ENCODE data around the gene COL23A1.
A peak's percentile ranks its signal among the peaks of the same experiment; 100 is the strongest.

Gene COL23A1

GRCh38 chr5:178339272-178339671 lies 250.9 kb downstream of the COL23A1 start:
- no peak for DNase-seq (ENCODE audit: low spot score)

DNA sequence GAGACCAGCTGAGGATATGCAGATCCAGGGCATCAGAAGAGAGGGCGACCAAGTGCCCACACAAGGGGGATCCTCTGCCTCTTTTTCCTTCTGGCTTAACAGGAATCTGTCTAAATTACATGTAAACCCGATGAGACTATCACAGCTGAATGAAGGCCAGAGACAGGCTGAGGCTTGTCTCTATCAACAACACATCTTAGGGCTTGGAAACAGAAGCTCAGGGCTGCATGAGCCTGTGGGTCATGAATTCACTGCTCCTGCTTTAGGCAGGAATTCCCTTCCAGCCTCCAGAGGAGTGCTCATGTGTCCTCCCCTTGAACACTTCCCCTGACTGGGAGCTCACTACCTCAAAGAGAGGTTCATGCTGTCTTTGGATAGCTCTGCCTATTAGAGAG lies 251.4 kb downstream of the COL23A1 start:
- DNase-seq (ENCODE audit: low spot score), result no peak

DNA sequence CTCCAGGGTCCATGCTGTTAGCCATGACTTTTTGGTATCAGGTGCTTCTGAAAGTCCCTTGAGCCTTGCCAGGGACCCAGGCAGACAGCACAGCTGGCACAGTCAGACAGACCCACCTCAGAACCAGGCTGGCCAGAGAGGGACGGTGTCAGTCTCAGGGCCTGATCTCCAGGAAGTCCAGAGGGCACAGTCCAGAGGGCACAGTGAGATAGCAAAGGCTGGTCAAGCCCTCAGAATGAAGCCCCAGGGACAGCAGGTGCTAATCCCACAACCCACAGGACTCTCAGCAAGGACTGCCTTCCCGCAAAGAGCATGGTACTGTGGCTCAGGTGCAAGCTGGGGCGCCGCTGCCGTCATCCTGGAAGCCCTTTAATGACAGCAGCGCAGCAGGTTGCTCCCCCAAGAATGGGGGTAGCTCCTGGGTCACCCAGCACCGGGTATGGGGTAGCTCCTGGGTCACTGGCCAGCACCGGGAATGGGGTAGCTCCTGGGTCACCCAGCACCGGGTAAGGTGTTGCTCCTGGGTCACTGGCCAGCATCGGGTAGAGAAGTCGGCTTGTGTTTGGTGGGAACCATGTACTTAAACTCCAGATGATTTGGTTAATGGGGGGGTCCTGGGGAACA lies 252.0 kb downstream of the COL23A1 start:
- no peak for DNase-seq (ENCODE audit: low spot score)

DNA sequence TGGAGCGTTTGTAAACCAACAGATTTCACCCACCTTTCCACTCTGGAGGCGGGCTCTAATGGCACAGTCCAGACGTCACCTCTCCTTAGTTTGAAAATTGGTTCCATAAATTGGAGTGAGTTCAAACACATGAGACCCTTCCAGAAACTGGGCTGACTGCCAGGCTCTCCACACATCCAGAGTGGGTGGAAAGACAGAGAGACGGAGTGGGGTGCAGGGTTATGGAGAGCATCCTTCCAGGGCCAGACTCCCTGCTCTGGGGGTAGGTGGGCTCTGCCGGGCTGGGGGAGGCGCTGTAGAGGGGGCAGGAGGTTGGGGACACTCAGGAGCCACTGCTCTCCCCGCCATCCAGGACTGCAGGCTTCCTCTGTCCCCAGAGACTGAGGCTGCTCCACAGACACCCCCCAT lies 252.9 kb downstream of the COL23A1 start:
- DNase-seq (ENCODE audit: low spot score), result no peak

- DNase-seq (ENCODE audit: low spot score), result no peak
Measured at GRCh38 chr5:178336889-178337288, 253.3 kb downstream of the COL23A1 start.

- DNase-seq (ENCODE audit: low spot score), result no peak
Measured at GRCh38 chr5:178335302-178336030, 254.7 kb downstream of the COL23A1 start.

- no peak for DNase-seq (ENCODE audit: low spot score)
Measured at GRCh38 chr5:178334861-178335260, 255.3 kb downstream of the COL23A1 start.

DNA sequence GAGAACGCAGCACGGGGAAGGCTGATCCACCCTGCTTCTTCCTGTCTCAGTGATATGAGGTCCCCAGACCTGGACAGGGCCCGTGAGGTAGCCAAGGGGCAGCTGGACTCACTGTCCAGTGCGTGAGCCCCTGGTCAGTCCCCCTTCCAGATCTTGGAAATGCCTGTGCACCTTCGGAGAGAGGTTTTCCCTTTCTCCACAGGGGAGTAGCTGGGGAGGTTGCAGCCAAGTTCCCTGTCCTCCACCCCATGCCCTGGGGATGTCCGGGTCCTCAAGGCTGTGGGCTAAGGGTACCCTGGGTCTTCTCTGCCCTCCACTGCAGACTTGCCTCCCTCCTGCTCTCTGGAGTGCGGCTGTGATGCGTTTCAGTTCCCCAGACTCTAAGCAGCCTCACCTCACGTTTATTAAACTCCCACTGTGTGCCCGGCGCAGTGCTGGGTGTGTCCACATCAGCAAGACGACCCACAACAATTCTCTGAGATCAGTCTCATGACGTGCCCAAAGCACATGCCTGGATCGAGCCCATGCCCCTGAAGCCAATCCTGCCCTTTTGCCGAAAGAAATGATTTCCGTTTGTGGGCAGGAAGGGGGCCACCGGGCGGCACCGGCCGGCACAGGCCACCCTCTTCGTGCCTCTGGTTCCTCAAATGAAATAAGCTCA lies 256.2 kb downstream of the COL23A1 start:
- DNase-seq (ENCODE audit: low spot score), result no peak

DNA sequence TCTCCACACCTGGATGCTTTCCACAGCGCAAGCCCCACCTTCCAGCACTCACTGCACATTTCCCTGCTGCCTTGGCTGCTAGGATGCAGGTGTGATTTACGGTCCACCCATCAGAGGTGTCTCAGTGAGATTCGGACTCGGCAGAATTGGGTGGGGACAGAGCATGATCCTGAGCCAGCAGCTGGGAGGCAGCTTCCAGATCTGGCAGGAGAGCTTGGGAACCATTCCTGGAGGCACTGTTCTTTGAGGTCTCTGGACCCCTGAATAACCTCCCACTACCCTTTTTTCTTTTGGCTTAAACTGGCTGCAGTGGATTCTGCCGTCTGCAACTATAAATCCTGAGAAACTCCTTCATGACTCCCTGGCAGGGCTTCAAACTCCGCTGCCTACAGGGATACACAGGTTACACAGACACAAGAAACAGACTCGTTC lies 258.0 kb downstream of the COL23A1 start:
- DNase-seq (ENCODE audit: low spot score), result no peak

DNA sequence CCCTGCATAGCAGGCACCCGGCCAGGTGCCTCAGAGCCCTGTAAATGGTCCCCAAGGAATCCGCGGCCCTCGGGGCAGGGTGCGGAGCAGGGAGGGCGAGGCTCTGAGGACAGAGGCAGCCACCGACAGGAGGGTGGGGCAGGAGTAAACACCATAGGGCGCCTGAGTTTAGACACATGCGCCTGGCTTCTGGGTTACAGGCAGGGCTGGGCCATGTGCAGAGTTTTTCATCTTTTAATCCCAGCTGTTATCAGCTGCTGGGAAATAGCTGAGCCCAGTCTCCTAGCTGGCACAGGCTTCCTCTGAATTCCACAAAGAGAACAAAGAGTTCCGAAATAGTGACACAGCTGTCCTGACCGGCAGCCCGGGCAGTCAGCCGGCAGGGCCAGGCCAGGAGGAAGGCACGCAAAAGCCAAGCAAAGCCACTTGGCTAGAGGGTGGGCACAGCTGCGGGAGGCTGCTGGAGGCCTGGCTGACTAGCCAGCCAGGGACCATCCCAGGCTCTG lies 258.6 kb downstream of the COL23A1 start:
- DNase-seq (ENCODE audit: low spot score), result peak; percentile 89

DNA sequence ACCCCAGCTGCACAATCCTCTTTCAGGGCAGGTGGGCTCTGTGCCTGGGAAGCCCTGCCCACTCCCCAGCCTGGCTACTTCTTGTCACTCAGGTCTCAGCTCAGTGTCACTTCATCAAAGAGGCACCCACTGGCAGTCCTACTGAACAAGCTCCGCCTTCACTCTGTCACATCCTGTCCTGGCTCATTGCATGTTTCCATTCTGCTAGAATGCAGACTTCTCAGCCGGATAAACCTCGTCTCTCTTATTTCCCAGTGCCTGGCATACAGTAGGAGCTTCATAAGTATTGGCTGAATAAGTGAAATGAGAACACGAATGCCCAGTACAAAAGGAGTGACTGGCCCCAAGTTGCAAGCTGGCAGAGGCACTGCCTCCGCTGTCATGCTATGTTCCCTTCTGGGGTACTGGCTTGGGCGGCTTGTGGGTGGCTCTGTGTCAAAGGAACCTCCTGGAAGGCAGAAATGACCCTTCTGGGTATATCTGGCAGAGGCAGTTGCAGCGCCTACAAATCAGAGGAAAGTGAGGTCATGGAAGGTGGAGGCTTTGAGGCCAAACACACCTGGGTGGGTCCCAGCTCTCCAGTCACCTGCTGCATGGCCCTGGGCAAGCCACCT lies 259.3 kb downstream of the COL23A1 start:
- no peak for DNase-seq (ENCODE audit: low spot score)

- no peak for DNase-seq (ENCODE audit: low spot score)
Measured at GRCh38 chr5:178328826-178329730, 261.1 kb downstream of the COL23A1 start.

- no peak for DNase-seq (ENCODE audit: low spot score)
Measured at GRCh38 chr5:178327931-178328711, 262.1 kb downstream of the COL23A1 start.

- DNase-seq (ENCODE audit: low spot score), result no peak
Measured at GRCh38 chr5:178327446-178327845, 262.7 kb downstream of the COL23A1 start.

GRCh38 chr5:178326374-178326715 lies 263.8 kb downstream of the COL23A1 start:
- no peak for DNase-seq (ENCODE audit: low spot score)

DNA sequence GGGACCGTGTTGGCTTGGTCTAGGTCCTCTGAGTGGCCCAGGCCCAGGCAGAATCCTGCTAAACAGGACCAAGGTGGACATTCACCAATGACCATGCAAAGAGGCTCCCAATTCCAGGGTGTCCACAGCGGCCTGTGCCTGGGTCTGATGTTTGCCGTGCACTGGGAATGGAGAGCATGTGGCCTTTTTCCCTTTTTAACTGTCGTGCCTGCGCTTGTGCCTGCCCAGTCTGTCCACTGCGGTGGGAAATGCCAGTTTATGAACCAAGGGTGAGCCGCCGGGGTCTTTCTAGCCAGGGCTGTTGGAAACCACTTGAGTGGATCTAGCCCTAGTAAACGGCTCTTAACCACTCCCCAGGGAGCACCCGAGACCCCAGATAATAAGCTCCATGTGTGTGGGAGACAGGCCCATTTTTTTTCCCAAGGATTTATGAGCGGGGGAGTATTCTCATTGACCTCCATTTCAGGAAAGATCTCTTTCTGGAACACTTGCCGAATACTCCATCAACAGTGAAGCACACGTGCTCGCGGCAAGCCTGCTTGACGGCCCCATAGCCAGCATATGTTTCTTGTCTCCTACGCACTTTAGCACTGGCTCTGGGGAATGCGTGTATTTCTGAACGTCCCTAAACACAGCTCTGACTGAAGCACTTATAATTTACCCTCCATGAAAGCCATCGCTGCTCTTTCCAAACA lies 264.4 kb downstream of the COL23A1 start:
- no peak for DNase-seq (ENCODE audit: low spot score)

- no peak for DNase-seq (ENCODE audit: low spot score)
Measured at GRCh38 chr5:178325311-178325678, 264.9 kb downstream of the COL23A1 start.

DNA sequence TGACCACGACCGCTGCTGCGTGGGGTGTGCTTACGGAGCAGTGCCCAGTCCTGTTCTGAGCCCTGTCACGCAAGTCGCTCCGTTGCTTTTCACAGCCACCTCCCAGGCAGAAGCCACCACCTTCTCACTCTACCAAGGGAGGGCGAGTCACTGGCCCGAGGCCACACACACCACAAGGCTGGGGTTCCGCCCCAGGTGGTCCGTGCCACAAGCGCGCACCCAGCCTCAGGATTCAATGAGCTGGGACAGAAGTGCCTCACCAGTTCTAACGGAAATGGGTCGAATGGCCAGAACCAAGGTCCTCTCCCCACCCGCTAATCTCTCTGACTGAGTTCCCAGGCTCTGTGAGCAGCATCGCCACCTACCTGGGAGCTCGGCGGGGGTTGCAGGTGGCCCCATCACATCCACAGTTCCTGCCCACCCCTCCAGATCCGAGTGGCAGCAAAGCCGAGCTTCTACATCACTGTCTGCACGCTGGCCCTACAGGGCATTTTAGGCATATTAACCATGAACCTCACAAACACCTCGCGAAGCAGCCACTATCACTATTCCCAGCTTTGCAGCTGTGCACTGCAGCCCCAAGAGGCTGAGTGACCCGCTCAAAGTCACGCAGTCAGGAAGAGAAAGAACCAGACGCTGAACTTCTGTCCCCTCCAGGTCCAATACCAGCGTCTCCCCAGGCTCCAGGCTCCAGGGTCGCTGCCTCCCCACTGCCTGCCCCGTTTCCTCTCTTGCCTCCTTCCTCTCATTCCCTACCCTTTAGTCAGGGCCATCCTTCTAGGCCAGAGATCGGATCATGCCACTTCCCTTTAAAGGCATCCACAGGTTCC lies 265.5 kb downstream of the COL23A1 start:
- no peak for DNase-seq (ENCODE audit: low spot score)

- no peak for DNase-seq (ENCODE audit: low spot score)
Measured at GRCh38 chr5:178323961-178324360, 266.2 kb downstream of the COL23A1 start.

DNA sequence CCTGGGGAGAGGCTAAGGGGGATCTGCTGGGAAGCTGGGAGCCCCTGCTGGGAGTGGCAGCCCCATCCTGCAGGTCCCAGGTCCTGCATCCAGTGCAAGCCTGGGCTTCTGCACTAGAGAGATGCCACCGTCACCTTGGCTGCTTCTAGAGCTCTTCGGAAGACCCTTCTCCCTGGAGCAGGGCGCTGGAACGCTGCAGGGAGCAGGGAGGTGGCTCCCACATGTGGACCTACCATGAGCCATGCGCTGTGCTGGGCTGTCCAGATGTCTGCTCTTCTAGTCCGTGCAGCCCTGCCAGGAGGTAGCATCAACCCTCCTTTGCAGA lies 266.7 kb downstream of the COL23A1 start:
- no peak for DNase-seq (ENCODE audit: low spot score)
